Panc1 (cell line): ENCODE results near the gene DDX53. TPM values are rescaled to one million over a fixed set of nuclear protein-coding genes. Genes with fewer than 3 reads are reported as not detected.

Experiments
- ATAC-seq: fragments of 200-7000 bp; cut with Tn5 transposase; 2 replicates; pipeline ENCODE4 v1.9.1; 2020; ENCODE audit warnings: mild to moderate bottlenecking, moderate library complexity
- BruUV-seq: library from RNA; stranded (reverse); fragments of 400-500 nt; replicated peaks from 2 replicates; lab custom pipeline; 2021; lab: Mats Ljungman, UMichigan
- CTCF ChIA-PET: fragments of 300-600 bp; sonication (Branson Sonifier 250); formaldehyde crosslinking; loops from one replicate; lab custom pipeline; 2022; ENCODE audit warnings: antibody characterized with exemption; lab: Charles Lee
- POLR2A ChIA-PET: fragments of 300-600 bp; sonication (Branson Sonifier 250); formaldehyde crosslinking; loops from one replicate; lab custom pipeline; 2022; ENCODE audit warnings: antibody characterized with exemption; lab: Charles Lee
- DNase-seq: peaks from one replicate; pipeline ENCODE4 v3.0.0-alpha.2; 2010; ENCODE audit warnings: low read depth, low spot score
- H3K27ac ChIP-seq: 2 replicates; pipeline ENCODE4 v1.5.1; 2011; ENCODE audit warnings: mild to moderate bottlenecking, low read length, inconsistent platforms
- H3K27me3 ChIP-seq: fragments of 200-500 bp; sonication (Bioruptor generic); 2 replicates; pipeline ENCODE4 v1.6.0; 2014; ENCODE audit warnings: low read length, inconsistent platforms; ENCODE audit not compliant: control insufficient read depth, insufficient read depth
- H3K36me3 ChIP-seq: fragments of 200-500 bp; sonication (Bioruptor generic); 2 replicates; pipeline ENCODE4 v1.5.1; 2014; ENCODE audit warnings: inconsistent platforms, mild to moderate bottlenecking, low read length, moderate library complexity; ENCODE audit not compliant: control insufficient read depth, insufficient read depth
- H3K4me1 ChIP-seq: 2 replicates; pipeline ENCODE4 v1.5.1; 2011; ENCODE audit warnings: inconsistent platforms, mild to moderate bottlenecking, low read length, moderate library complexity; ENCODE audit not compliant: control insufficient read depth, insufficient read depth
- H3K4me3 ChIP-seq, 2 experiments: 2 replicates each; pipeline ENCODE4 v1.5.1; 2011 to 2012; ENCODE audit warnings: low read depth in 2 of 2, low read length in 2 of 2, mild to moderate bottlenecking in 2 of 2, inconsistent platforms in 1 of 2, moderate library complexity in 1 of 2
- H3K9me3 ChIP-seq: fragments of 200-500 bp; sonication (Bioruptor generic); 2 replicates; pipeline ENCODE4 v1.5.1; 2014; ENCODE audit warnings: low read depth, mild to moderate bottlenecking, inconsistent platforms, low read length, moderate library complexity; ENCODE audit not compliant: control insufficient read depth, insufficient read depth
- POLR2AphosphoS5 ChIP-seq: IDR thresholded peaks from 2 replicates; pipeline ENCODE4 v1.6.1; 2012; ENCODE audit warnings: mild to moderate bottlenecking, low read depth, low read length, moderate library complexity
- SIN3A ChIP-seq: IDR thresholded peaks from 2 replicates; pipeline ENCODE4 v1.6.1; 2012; ENCODE audit warnings: low read depth, mild to moderate bottlenecking, low read length, moderate library complexity, borderline replicate concordance; ENCODE audit not compliant: insufficient read depth
- TCF7L2 ChIP-seq: IDR thresholded peaks from 2 replicates; pipeline ENCODE4 v1.6.1; 2011; ENCODE audit warnings: mild to moderate bottlenecking, low read depth, low read length, inconsistent platforms
- in situ Hi-C: cut with HindIII; loops from 2 replicates; pipeline ENCODE4 v1.10.0; 2016; ENCODE audit warnings: low sequenced_read_pairs, low pct_unique_long_range_greater_than_20kb
- intact Hi-C: fragments of 100-400 bp; cut with micrococcal nuclease; formaldehyde crosslinking; loops from one replicate; pipeline ENCODE4 v1.10.0; 2022; ENCODE audit not compliant: unreplicated experiment
- total RNA-seq: library from RNA; stranded (reverse); gene quantifications from one replicate; pipeline ENCODE4 v1.2.1, GENCODE V29; 2021; ENCODE audit not compliant: unreplicated experiment
- TF ChIP-seq, protein P1 (sequence below), 2 experiments: IDR thresholded peaks; 2 replicates each; pipeline ENCODE4 v1.6.1; 2011 to 2012; ENCODE audit warnings: low read depth in 2 of 2, control low read depth in 1 of 2, low read length in 1 of 2, mild to moderate bottlenecking in 1 of 2, moderate library complexity in 1 of 2; ENCODE audit not compliant: insufficient read depth in 1 of 2
- TF ChIP-seq, protein P2 (sequence below): fragments of 450-650 bp; IDR thresholded peaks from 2 replicates; pipeline ENCODE4 v1.5.1; 2017; ENCODE audit warnings: mild to moderate bottlenecking

Gene DDX53
- total RNA-seq, 1 experiment from 2014 or later, result not detected

- Histone ChIP-seq H3K36me3 (no peaks in the 10 kb centered on the region), H3K27ac (no peak overlapping the region), H3K4me3 (no peak overlapping the region), H3K27me3 (no peaks in the 10 kb centered on the region), H3K4me1 (no peaks in the 10 kb centered on the region), H3K9me3 (no peaks in the 10 kb centered on the region)
- DNase-seq, result no peak
- TF ChIP-seq POLR2AphosphoS5 (no peak), TCF7L2 (no peak), SIN3A (no peak)
- TF ChIP-seq, protein P1, sequence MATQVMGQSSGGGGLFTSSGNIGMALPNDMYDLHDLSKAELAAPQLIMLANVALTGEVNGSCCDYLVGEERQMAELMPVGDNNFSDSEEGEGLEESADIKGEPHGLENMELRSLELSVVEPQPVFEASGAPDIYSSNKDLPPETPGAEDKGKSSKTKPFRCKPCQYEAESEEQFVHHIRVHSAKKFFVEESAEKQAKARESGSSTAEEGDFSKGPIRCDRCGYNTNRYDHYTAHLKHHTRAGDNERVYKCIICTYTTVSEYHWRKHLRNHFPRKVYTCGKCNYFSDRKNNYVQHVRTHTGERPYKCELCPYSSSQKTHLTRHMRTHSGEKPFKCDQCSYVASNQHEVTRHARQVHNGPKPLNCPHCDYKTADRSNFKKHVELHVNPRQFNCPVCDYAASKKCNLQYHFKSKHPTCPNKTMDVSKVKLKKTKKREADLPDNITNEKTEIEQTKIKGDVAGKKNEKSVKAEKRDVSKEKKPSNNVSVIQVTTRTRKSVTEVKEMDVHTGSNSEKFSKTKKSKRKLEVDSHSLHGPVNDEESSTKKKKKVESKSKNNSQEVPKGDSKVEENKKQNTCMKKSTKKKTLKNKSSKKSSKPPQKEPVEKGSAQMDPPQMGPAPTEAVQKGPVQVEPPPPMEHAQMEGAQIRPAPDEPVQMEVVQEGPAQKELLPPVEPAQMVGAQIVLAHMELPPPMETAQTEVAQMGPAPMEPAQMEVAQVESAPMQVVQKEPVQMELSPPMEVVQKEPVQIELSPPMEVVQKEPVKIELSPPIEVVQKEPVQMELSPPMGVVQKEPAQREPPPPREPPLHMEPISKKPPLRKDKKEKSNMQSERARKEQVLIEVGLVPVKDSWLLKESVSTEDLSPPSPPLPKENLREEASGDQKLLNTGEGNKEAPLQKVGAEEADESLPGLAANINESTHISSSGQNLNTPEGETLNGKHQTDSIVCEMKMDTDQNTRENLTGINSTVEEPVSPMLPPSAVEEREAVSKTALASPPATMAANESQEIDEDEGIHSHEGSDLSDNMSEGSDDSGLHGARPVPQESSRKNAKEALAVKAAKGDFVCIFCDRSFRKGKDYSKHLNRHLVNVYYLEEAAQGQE (IDR thresholded peaks at IDR 0.05; ENCODE audit: insufficient read depth in 1 of 2, low read depth in 2 of 2, low read length in 1 of 2), result no peak
- TF ChIP-seq, protein P2, sequence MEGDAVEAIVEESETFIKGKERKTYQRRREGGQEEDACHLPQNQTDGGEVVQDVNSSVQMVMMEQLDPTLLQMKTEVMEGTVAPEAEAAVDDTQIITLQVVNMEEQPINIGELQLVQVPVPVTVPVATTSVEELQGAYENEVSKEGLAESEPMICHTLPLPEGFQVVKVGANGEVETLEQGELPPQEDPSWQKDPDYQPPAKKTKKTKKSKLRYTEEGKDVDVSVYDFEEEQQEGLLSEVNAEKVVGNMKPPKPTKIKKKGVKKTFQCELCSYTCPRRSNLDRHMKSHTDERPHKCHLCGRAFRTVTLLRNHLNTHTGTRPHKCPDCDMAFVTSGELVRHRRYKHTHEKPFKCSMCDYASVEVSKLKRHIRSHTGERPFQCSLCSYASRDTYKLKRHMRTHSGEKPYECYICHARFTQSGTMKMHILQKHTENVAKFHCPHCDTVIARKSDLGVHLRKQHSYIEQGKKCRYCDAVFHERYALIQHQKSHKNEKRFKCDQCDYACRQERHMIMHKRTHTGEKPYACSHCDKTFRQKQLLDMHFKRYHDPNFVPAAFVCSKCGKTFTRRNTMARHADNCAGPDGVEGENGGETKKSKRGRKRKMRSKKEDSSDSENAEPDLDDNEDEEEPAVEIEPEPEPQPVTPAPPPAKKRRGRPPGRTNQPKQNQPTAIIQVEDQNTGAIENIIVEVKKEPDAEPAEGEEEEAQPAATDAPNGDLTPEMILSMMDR, result no peak
- ChIA-PET CTCF (no interaction called here), POLR2A (no interaction called here)
- intact Hi-C loops (no loop called here), in situ Hi-C loops (no loop called here)
- BruUV-seq, result no TSS peak
- ATAC-seq, result no peak
Observed at GRCh38 chrX:22968494-22968893, 31.3 kb upstream of the DDX53 start.

DNA sequence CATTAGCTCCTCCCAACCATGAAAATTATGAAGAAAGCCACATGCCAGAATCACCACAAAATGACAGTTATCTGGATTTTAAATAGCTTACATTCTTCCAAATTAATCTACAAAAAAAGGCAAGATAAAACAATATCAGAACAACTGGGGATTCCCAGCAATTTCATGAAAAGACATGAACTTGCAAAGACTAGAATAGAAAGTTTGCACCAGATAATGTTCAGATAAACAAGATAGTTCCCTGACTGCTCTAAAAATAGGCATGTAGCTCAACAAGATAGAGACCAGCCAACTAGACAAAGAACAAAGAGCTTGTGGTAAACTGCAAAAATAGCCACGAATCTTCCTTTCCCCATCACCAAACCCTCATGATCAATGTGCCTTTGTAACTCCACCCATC lies 30.3 kb upstream of the DDX53 start:
- ChIA-PET CTCF (no interaction called here), POLR2A (no interaction called here)
- H3K36me3 ChIP-seq, result no peaks in the 10 kb centered on the region
- in situ Hi-C loops (no loop called here), intact Hi-C loops (no loop called here)
- no peaks in the 10 kb centered on the region for H3K9me3 ChIP-seq
- ATAC-seq (no peak), DNase-seq (no peak)
- H3K27ac ChIP-seq, result no peak overlapping the region
- H3K27me3 ChIP-seq, result no peaks in the 10 kb centered on the region
- BruUV-seq, result no TSS peak
- no peaks in the 10 kb centered on the region for H3K4me1 ChIP-seq
- H3K4me3 ChIP-seq, result no peak overlapping the region
- TF ChIP-seq, protein P1 (IDR thresholded peaks at IDR 0.05; ENCODE audit: insufficient read depth in 1 of 2, low read depth in 2 of 2, low read length in 1 of 2), result no peak
- no peak for TF ChIP-seq TCF7L2
- TF ChIP-seq SIN3A, result no peak
- TF ChIP-seq POLR2AphosphoS5, result no peak
- TF ChIP-seq, protein P2, result no peak
